GM23248 (cell line): ENCODE data around the gene CAMK2N1.

Source experiments
- EZH2 ChIP-seq: fragments of 200-600 bp; sonication (generic); IDR thresholded peaks from 2 replicates; pipeline ENCODE4 v1.6.1; 2018; ENCODE audit warnings: antibody characterized with exemption, mild to moderate bottlenecking; ENCODE audit not compliant: insufficient read depth, poor library complexity, severe bottlenecking
- EZH2phosphoT487 ChIP-seq: fragments of 200-600 bp; sonication (generic); IDR thresholded peaks from 2 replicates; pipeline ENCODE4 v1.6.1; 2018; ENCODE audit warnings: antibody characterized with exemption, moderate library complexity, mild to moderate bottlenecking, low read depth; ENCODE audit not compliant: insufficient read depth

GRCh38 chr1:20486457-20487235 lies 636 bp upstream of the CAMK2N1 start:
- TF ChIP-seq EZH2 (no peak), EZH2phosphoT487 (no peak)
